HPDE6-E6E7 (cell line): ENCODE data around the gene C2orf81.
"Not testable (repeated sequence)": the region's sequence is repeated elsewhere in the genome, so short reads cannot be mapped to it uniquely, and the experiment has no call there.

Experiments
- DNase-seq: peaks from one replicate; pipeline ENCODE4 v3.0.0; 2011; ENCODE audit warnings: missing footprints; ENCODE audit errors: extremely low spot score

The C2orf81 gene

DNA sequence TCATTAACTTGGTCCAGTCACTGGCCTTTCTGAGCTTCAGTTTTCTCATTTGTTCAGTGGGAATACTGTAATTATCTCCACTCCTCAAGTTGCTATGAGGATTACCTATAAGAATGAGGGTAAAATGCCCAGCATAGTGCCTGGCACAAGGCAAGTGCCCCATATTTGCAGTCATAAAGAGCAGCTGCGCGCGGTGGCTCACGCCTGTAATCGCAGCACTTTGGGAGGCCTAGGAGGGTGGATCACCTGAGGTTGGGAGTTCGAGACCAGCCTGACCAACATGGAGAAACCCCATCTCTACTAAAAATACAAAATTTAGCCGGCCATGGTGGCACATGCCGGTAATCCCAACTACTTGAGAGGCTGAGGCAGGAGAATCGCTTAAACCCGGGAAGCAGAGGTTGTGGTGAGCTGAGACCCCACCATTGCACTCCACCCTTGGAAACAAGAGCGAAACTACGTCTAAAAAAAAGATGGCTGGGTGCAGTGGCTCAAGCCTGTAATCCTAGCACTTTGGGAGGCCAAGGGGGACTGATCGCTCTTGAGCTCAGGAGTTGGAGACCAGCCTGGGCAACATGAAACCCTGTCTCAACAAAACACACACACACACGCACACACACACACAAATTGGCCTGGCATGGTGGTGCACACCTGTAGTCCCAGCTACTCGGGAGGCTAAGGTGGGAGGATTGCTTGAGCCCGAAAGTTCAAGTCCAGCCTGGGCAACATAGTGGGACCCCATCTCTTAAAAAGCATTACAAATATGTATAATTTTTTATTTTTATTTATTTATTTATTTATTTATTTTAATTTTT is 21.3 kb upstream of the C2orf81 start:
- DNase-seq, result not testable (repeated sequence)

GRCh38 chr2:74441690-74442482 is 20.5 kb upstream of the C2orf81 start, which contains the start of gene RTKN:
RTKN (minus strand) TSS chr2:74441937; CDS start chr2:74441816, 121 bp downstream.
- peak; percentile 91 for DNase-seq

- no peak for DNase-seq
Observed at GRCh38 chr2:74441170-74441689, 19.8 kb upstream of the C2orf81 start.

DNA sequence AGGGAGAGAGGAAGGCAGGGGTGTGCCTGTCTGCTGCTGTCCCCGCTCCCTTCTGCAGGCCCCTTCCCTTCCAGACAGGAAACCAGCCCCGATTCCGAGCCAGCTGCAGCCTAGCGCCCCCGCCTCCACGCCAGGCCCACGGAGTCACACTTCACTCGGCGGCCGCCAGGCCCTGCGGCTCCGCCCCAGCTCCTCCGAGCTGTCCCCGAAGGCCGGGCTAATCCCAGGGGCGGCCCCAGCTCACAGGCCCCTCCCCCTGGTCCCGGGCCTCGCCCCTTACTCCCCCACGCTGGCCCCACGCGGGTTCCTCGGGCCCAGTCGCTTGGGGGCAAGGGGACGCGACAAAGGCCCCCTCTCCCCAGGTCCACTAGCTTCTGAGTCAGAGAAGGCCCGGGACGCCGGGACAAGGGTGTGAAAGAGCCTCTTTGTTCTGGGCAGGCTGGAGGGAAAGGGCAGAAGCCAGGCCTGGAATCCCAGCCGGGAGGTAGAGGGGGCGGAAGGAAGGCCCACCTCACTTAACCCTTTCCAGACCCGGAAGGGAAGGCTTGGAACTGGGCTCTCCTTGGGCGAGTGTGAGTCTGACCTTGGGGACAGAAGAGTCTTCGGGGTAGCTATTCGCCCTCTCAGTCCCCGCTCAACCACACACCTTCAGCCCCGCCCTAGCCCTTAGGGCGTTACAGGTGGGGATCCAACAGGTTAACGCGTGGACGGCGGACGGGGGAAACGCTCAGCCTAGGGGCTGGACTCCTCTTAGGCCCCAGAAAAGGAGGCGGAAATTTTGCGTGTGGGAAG is 19.2 kb upstream of the C2orf81 start:
- peak; percentile 89 for DNase-seq

- no peak for DNase-seq
Observed at GRCh38 chr2:74439803-74440377, 18.5 kb upstream of the C2orf81 start.

DNA sequence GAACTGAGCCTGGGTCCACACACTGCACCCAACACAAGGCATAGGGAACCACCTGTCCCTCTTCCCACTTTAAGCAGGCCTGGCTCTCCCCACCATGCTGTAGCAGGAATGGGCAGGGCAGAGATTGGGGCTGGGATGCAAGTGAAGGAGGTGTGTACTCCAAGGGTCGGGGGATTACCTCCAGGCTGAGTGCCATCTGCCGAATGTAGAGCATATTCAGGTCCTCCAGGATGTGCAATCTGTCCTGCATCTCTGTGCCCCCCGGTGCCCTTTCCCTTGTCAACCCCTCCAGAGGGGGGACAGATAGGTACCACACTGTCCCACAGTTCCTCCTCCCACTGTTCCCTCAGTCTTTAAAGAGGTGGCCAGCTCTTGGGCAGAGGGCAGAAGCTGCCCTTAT is 18.0 kb upstream of the C2orf81 start:
- no peak for DNase-seq

DNA sequence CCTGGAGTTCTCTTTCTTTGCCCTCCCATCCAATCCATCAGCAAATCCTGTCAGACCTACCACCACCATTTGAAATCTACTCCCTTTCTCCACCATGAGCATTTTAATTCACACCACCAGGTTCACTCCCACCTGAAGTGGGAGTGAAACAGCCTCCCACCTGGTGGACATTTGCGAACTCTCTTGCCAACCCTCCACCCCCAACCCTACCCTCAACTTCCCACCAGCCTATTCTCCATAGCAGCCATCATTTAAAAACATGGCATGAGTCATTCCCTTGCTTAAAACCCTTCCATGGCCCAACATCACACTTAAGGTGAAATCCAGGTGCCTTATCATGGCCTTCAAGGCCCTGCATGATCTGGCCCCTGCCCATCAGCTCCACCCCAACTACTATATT is 16.8 kb upstream of the C2orf81 start:
- DNase-seq, result no peak

DNA sequence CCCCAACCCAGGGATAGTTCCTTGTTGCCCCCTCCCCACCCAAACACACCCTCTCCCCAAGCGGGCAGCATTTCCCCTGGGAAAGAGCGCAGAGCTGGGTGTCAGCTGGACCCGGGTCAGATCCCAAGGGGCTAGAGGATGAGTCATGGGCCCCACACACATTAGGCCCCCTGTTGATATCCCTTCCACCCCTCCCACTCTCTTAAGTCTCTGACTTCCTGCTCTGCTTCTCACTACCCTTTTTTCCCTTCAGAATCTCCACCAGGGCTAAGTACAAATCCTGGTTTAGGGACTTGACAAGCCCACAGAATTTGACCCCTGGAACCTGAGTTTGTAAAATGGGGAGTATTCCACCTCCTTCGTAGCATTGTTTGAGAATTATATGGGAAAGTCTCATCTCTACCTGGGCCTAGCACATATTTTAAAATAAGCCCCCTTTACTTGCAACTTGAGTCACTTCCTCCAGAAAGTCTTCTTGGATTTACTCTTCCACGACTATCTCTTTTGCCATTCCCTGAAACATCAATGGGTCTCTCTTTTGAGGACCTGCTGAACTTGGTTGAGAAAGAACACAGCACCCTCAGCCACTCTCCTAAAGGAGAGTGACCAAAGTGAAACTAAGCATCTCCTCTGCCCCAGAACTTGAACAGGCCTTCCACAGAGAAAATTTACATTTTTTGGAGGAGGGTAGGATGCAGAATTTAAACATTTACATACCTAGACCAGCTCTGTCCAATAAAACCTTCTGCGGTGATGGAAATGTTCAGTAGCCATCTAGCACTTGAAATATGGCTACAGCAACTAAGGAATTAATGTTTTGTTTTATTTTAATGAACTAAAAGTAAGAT is 15.7 kb upstream of the C2orf81 start:
- DNase-seq, result no peak

GRCh38 chr2:74436111-74436805 is 14.8 kb upstream of the C2orf81 start:
- no peak for DNase-seq

- DNase-seq, result no peak
Observed at GRCh38 chr2:74430502-74430901, 9.1 kb upstream of the C2orf81 start.

GRCh38 chr2:74429487-74430451 is 8.3 kb upstream of the C2orf81 start:
- DNase-seq, result no peak

DNA sequence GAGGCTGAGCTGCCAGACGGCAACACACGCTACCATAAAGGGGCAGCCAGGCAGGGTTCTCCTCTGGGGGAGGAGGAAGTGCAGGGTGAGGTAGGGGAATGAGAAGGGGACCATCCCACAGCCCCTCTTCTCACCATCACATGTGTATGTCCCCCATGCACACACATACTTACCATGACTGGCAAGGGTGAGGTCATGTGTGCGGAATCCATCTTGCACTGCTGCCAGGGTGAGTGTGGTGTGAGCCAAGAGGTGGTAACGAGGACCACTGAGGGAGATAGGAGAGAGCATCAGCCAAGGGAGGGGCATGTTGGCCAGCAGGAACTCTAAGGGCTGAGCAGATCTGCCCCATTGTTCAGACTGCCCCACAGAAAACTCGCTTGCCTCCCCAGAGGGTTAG is 7.3 kb upstream of the C2orf81 start:
- DNase-seq, result no peak

- DNase-seq, result no peak
Observed at GRCh38 chr2:74427551-74427950, 6.1 kb upstream of the C2orf81 start.

- DNase-seq, result no peak
Observed at GRCh38 chr2:74426181-74426758, 4.9 kb upstream of the C2orf81 start.

DNA sequence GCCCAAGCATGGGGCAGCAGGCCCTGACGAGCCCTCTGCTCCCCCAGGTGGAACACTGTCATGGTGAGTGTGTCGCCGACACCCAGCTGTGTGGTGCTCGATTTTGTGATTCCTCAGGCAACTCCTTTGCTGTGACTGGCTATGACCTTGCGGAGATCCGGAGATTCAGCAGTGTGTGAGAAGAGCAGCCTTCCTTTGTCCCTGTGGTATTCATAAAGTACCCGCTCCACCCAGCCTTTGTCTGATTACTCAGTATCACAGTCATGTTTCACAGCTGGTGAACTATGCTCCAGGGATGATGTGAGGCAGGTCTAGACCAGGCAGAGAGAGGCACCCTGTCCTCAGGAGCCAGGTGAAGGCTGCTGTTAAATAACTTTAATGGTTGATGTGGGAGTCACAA is 4.1 kb upstream of the C2orf81 start:
- peak; percentile 97 for DNase-seq

- DNase-seq, result no peak
Observed at GRCh38 chr2:74424995-74425406, 3.6 kb upstream of the C2orf81 start.

DNA sequence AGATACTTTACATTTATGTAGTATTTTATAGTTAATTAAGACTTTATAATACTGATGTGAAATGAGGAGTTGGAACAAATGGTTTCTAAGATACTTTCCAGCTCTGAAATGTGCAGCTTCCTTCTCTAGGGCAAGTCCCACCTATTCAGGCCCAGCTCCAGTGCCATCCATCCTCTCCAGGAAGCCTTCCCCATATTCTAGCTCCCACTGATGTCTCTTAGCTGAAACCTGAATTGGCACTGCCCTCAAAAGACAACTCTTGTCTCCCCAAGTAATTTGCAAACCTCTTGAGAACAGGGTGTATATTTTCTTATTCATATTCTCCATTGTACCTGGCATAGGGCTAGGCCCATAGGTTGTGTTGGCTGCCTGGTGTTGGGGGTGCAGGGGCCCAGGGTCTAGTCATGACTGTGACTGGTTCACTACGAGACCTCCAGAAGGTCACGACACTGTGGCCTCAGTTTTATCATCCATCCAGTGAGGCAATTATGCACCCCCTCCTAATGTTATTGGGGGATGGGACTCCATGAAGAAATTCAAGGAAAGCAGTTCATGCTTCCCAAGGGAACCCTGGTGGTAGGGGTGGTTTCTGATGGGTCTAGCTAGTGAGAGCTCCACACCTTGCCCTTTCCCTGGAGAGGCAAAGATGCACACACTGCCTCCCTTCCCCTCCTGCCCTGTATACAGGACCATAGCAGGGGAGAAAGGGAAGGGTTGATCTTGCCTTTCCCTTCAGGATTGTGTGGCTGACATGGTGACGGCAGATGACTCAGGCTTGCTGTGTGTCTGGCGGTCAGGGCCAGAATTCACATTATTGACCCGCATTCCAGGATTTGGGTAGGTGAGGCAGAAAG is 2.9 kb upstream of the C2orf81 start:
- DNase-seq, result no peak
